C4-2B (cell line): Measurements from ENCODE around the gene PTPRN2.

Experiments used
- CTCF ChIP-seq: fragments of 450-650 bp; conservative IDR thresholded peaks from 2 replicates; pipeline ENCODE4 v1.5.1; 2017; ENCODE audit warnings: mild to moderate bottlenecking
- ZFX ChIP-seq: fragments of 450-650 bp; IDR thresholded peaks from 2 replicates; pipeline ENCODE4 v1.6.1; 2017

GRCh38 chr7:157658851-157659412, 928.7 kb downstream of the PTPRN2 start:
- TF ChIP-seq CTCF, result no peak
- no peak for TF ChIP-seq ZFX
